ENCODE data around the gene PPM1L. TPM values are rescaled to one million over a fixed set of nuclear protein-coding genes. Genes with fewer than 3 reads are reported as not detected.

Gene PPM1L
- total RNA-seq, 1 donor from 2014 or later: 13.5 TPM

- intact Hi-C loops (cut with DNase I): no loop called here
- Histone ChIP-seq H3K27ac (no peak overlapping the region), H3K36me3 (no peaks in the 10 kb centered on the region), H3K4me3 (no peak overlapping the region), H3K27me3 (no peaks in the 10 kb centered on the region), H3K4me1 (peaks cover 4% of the 10 kb centered on the region), H3K9me3 (no peaks in the 10 kb centered on the region)
- no peak for TF ChIP-seq CTCF (IDR thresholded peaks at IDR 0.05)
- DNase-seq: no peak
- ATAC-seq: no peak
These were observed 59.2 kb downstream of the PPM1L start for GRCh38 chr3:160815280-160815679.

GRCh38 chr3:160820022-160820421 lies 64.0 kb downstream of the PPM1L start:
- Histone ChIP-seq H3K36me3 (no peaks in the 10 kb centered on the region), H3K4me3 (no peak overlapping the region), H3K27me3 (no peaks in the 10 kb centered on the region), H3K4me1 (no peaks in the 10 kb centered on the region), H3K9me3 (no peaks in the 10 kb centered on the region), H3K27ac (no peak overlapping the region)
- TF ChIP-seq CTCF (IDR thresholded peaks at IDR 0.05): no peak
- ATAC-seq (no peak), DNase-seq (no peak)
- intact Hi-C loops (cut with DNase I): no loop called here

GRCh38 chr3:160820430-160820829 lies 64.4 kb downstream of the PPM1L start:
- Histone ChIP-seq H3K4me3 (no peak overlapping the region), H3K9me3 (no peaks in the 10 kb centered on the region), H3K27ac (no peak overlapping the region), H3K27me3 (no peaks in the 10 kb centered on the region), H3K36me3 (no peaks in the 10 kb centered on the region), H3K4me1 (no peaks in the 10 kb centered on the region)
- no peak for TF ChIP-seq CTCF (IDR thresholded peaks at IDR 0.05)
- no peak for DNase-seq
- ATAC-seq: no peak
- intact Hi-C loops (cut with DNase I): no loop called here

GRCh38 chr3:160822936-160823335 lies 66.9 kb downstream of the PPM1L start:
- TF ChIP-seq CTCF (IDR thresholded peaks at IDR 0.05): no peak
- ATAC-seq (no peak), DNase-seq (no peak)
- no peaks in the 10 kb centered on the region for H3K27me3 ChIP-seq
- no peak overlapping the region for H3K4me3 ChIP-seq
- H3K9me3 ChIP-seq: no peaks in the 10 kb centered on the region
- intact Hi-C loops (cut with DNase I): no loop called here
- H3K36me3 ChIP-seq: no peaks in the 10 kb centered on the region
- H3K27ac ChIP-seq: no peak overlapping the region
- H3K4me1 ChIP-seq: no peaks in the 10 kb centered on the region

- ATAC-seq (no peak), DNase-seq (no peak)
- H3K27me3 ChIP-seq: no peaks in the 10 kb centered on the region
- H3K9me3 ChIP-seq: no peaks in the 10 kb centered on the region
- TF ChIP-seq CTCF (IDR thresholded peaks at IDR 0.05): no peak
- intact Hi-C loops (cut with DNase I): no loop called here
- H3K27ac ChIP-seq: no peak overlapping the region
- no peaks in the 10 kb centered on the region for H3K36me3 ChIP-seq
- no peak overlapping the region for H3K4me3 ChIP-seq
- H3K4me1 ChIP-seq: no peaks in the 10 kb centered on the region
These were observed 69.3 kb downstream of the PPM1L start for GRCh38 chr3:160825311-160825800.

- no peak for TF ChIP-seq CTCF (IDR thresholded peaks at IDR 0.05)
These were observed 70.4 kb downstream of the PPM1L start for GRCh38 chr3:160826408-160826807.

More at GRCh38 chr3:160826408-160826807, 70.4 kb downstream of the PPM1L start:
- ATAC-seq (no peak), DNase-seq (no peak)
- Histone ChIP-seq H3K27me3 (no peaks in the 10 kb centered on the region), H3K4me3 (no peak overlapping the region), H3K36me3 (no peaks in the 10 kb centered on the region), H3K9me3 (no peaks in the 10 kb centered on the region), H3K4me1 (no peaks in the 10 kb centered on the region), H3K27ac (no peak overlapping the region)
- intact Hi-C loops (cut with DNase I): no loop called here

Measured in upper lobe of right lung (tissue), 1 donor.